ENCODE data around the gene KLHL41. TPM values are rescaled to one million over a fixed set of nuclear protein-coding genes. Genes with fewer than 3 reads are reported as not detected.

The KLHL41 gene
- total RNA-seq, 1 experiment from 2014 or later: 0.15 TPM

GRCh38 chr2:169495310-169495928 lies 14.1 kb upstream of the KLHL41 start:
- Histone ChIP-seq H3K36me3 (ENCODE audit: control insufficient read depth in 1 of 2, insufficient read depth in 2 of 2, low read length in 2 of 2) (no peaks in the 10 kb centered on the region), H3K4me2 (ENCODE audit: low read length) (no peak overlapping the region), H4K20me1 (ENCODE audit: insufficient read depth) (no peaks in the 10 kb centered on the region), H3K4me1 (ENCODE audit: control insufficient read depth in 1 of 2, insufficient read depth in 2 of 2, low read length in 2 of 2) (no peaks in the 10 kb centered on the region), H3K4me3 (replicated peaks in 1 of 2; ENCODE audit: low read depth in 1 of 2, low read length in 2 of 2) (no peak overlapping the region), H3K27ac (ENCODE audit: low read depth, low read length) (no peak overlapping the region), H3K27me3 (ENCODE audit: insufficient read depth, low read length) (no peaks in the 10 kb centered on the region), H2AFZ (ENCODE audit: low read depth, low read length, poor library complexity, severe bottlenecking) (no peak overlapping the region), H3K9me3 (ENCODE audit: control insufficient read depth in 1 of 2, insufficient read depth in 1 of 2, low read depth in 1 of 2, low read length in 2 of 2) (no peaks in the 10 kb centered on the region), H3K9me2 (ENCODE audit: insufficient read depth) (no peaks in the 10 kb centered on the region), H3K79me2 (ENCODE audit: insufficient read depth, low read length) (no peaks in the 10 kb centered on the region), H3K9ac (ENCODE audit: low read length) (no peak overlapping the region)
- no peak for TF ChIP-seq REST (IDR thresholded peaks at IDR 0.05; ENCODE audit: low read depth)
- no peak for TF ChIP-seq CBX3 (IDR thresholded peaks at IDR 0.05; ENCODE audit: low read depth)
- no peak for TF ChIP-seq POLR2A (IDR thresholded peaks at IDR 0.05; ENCODE audit: borderline replicate concordance, extremely low read depth, insufficient read depth, insufficient read length)
- TF ChIP-seq ZFX (IDR thresholded peaks at IDR 0.05): no peak
- TF ChIP-seq JUND (IDR thresholded peaks at IDR 0.05): no peak
- ChIA-PET RAD21 (ENCODE audit: low non-redundant PET in 1 of 2, low total read pairs in 2 of 2, uncharacterized antibody in 2 of 2, unreplicated experiment in 2 of 2) (no interaction called here), POLR2A (no interaction called here), CTCF (no interaction called here)
- intact Hi-C loops (cut with micrococcal nuclease): no loop called here
- ATAC-seq (no peak), DNase-seq (ENCODE audit: low read depth, low spot score) (no peak)
- BruUV-seq (replicated peaks): no TSS peak

- ChIA-PET CTCF (no interaction called here), RAD21 (ENCODE audit: low non-redundant PET in 1 of 2, low total read pairs in 2 of 2, uncharacterized antibody in 2 of 2, unreplicated experiment in 2 of 2) (no interaction called here), POLR2A (no interaction called here)
- H3K27ac ChIP-seq (ENCODE audit: low read depth, low read length): no peak overlapping the region
- H3K36me3 ChIP-seq (ENCODE audit: control insufficient read depth in 1 of 2, insufficient read depth in 2 of 2, low read length in 2 of 2): no peaks in the 10 kb centered on the region
- no peaks in the 10 kb centered on the region for H4K20me1 ChIP-seq (ENCODE audit: insufficient read depth)
- no peaks in the 10 kb centered on the region for H3K9me2 ChIP-seq (ENCODE audit: insufficient read depth)
- DNase-seq (ENCODE audit: low read depth, low spot score) (no peak), ATAC-seq (no peak)
- H3K27me3 ChIP-seq (ENCODE audit: insufficient read depth, low read length): no peaks in the 10 kb centered on the region
- no peak overlapping the region for H2AFZ ChIP-seq (ENCODE audit: low read depth, low read length, poor library complexity, severe bottlenecking)
- H3K4me1 ChIP-seq (ENCODE audit: control insufficient read depth in 1 of 2, insufficient read depth in 2 of 2, low read length in 2 of 2): peaks cover 10 to 24% of the 10 kb centered on the region in 2 experiments
- no peak overlapping the region for H3K4me3 ChIP-seq (replicated peaks in 1 of 2; ENCODE audit: low read depth in 1 of 2, low read length in 2 of 2)
- H3K9me3 ChIP-seq (ENCODE audit: control insufficient read depth in 1 of 2, insufficient read depth in 1 of 2, low read depth in 1 of 2, low read length in 2 of 2): no peaks in the 10 kb centered on the region
- H3K9ac ChIP-seq (ENCODE audit: low read length): no peak overlapping the region
- H3K4me2 ChIP-seq (ENCODE audit: low read length): no peak overlapping the region
- H3K79me2 ChIP-seq (ENCODE audit: insufficient read depth, low read length): no peaks in the 10 kb centered on the region
- no TSS peak for BruUV-seq (replicated peaks)
- intact Hi-C loops (cut with micrococcal nuclease): no loop called here
- TF ChIP-seq CBX3 (IDR thresholded peaks at IDR 0.05; ENCODE audit: low read depth) (no peak), CEBPB (IDR thresholded peaks at IDR 0.05; ENCODE audit: low read depth) (no peak), POLR2A (IDR thresholded peaks at IDR 0.05; ENCODE audit: borderline replicate concordance, extremely low read depth, insufficient read depth, insufficient read length) (no peak), EZH2 (IDR thresholded peaks at IDR 0.05) (no peak), EZH2phosphoT487 (IDR thresholded peaks at IDR 0.05; ENCODE audit: borderline replicate concordance) (no peak), CTCF (IDR thresholded peaks at IDR 0.05 in 2 of 3, conservative IDR thresholded peaks at IDR 0.05 in 1 of 3; ENCODE audit: borderline replicate concordance in 1 of 3, insufficient read depth in 1 of 3, low read depth in 2 of 3, low read length in 2 of 3) (no peak), SP1 (IDR thresholded peaks at IDR 0.05; ENCODE audit: low read depth) (no peak), POLR2AphosphoS5 (IDR thresholded peaks at IDR 0.05; ENCODE audit: low read depth, low read length) (no peak), ZNF274 (IDR thresholded peaks at IDR 0.05; ENCODE audit: low read depth, low read length) (no peak)
These were observed 4.9 kb upstream of the KLHL41 start for GRCh38 chr2:169504651-169505050.

Measured in HCT116 (cell line).